ENCODE data around the gene SLCO3A1.
"Not testable (repeated sequence)": the region's sequence is repeated elsewhere in the genome, so short reads cannot be mapped to it uniquely, and the experiment has no call there.

SLCO3A1 gene

GRCh38 chr15:92168066-92168683 is 314.7 kb downstream of the SLCO3A1 start:
- H3K4me1 Mint-ChIP-seq: no peaks in the 10 kb centered on the region
- no peaks in the 10 kb centered on the region for H3K36me3 Mint-ChIP-seq
- no peaks in the 10 kb centered on the region for H3K9me3 Mint-ChIP-seq
- H3K4me3 Mint-ChIP-seq: no peak overlapping the region
- H3K27me3 Mint-ChIP-seq: peaks cover 7% of the 10 kb centered on the region
- ATAC-seq: no peak
- H3K27ac Mint-ChIP-seq: no peak overlapping the region

DNA sequence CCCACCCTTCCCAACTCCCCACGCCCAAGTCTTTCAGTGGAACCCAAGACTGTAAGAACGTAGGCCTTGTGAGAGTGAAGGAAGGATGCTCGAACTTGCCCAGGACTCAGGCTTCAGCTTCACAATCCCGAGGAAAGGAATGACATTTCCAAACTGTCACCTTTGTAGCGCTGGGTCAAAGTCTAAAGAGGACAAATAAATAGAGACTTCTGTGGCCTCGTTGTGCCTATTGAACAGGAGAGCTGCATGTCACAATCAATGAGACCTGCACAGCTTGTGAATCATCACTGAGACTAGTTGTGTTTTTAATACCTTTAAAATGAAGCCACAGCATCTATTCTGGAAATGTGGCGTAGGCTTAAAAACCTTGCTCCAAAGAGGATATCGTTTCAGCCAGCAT is 317.4 kb downstream of the SLCO3A1 start:
- peaks cover 18% of the 10 kb centered on the region for H3K27me3 Mint-ChIP-seq
- no peak overlapping the region for H3K4me3 Mint-ChIP-seq
- no peaks in the 10 kb centered on the region for H3K36me3 Mint-ChIP-seq
- no peak overlapping the region for H3K27ac Mint-ChIP-seq
- no peak for ATAC-seq
- no peaks in the 10 kb centered on the region for H3K9me3 Mint-ChIP-seq
- no peaks in the 10 kb centered on the region for H3K4me1 Mint-ChIP-seq

DNA sequence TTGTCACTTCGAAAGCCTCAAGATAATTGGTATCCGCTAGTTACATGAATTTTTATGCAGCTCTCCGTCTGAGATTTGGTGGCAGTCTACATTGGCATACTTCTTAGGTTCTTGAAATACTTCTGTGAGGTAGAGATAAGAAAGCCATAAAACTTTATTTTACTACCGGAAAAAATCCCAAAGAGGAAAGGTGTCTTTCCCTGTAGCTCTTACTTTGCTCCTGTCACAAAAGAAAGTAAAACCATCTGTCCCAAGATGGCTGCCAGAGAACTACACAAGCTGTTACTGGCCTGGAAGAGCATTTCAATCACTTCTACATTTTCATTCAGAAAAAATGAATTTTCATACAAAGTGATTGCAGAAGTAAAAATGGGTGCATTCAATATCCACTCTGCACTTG is 325.4 kb downstream of the SLCO3A1 start:
- no peak overlapping the region for H3K27ac Mint-ChIP-seq
- H3K4me3 Mint-ChIP-seq: no peak overlapping the region
- H3K4me1 Mint-ChIP-seq: no peaks in the 10 kb centered on the region
- H3K36me3 Mint-ChIP-seq: no peaks in the 10 kb centered on the region
- ATAC-seq: no peak
- H3K9me3 Mint-ChIP-seq: no peaks in the 10 kb centered on the region
- H3K27me3 Mint-ChIP-seq: peaks cover 15% of the 10 kb centered on the region

- no peaks in the 10 kb centered on the region for H3K9me3 Mint-ChIP-seq
- no peak for ATAC-seq
- H3K36me3 Mint-ChIP-seq: no peaks in the 10 kb centered on the region
- H3K27me3 Mint-ChIP-seq: peaks cover 14% of the 10 kb centered on the region
- H3K4me3 Mint-ChIP-seq: no peak overlapping the region
- H3K27ac Mint-ChIP-seq: no peak overlapping the region
- no peaks in the 10 kb centered on the region for H3K4me1 Mint-ChIP-seq
Observed at GRCh38 chr15:92184142-92184541, 330.6 kb downstream of the SLCO3A1 start.

GRCh38 chr15:92184679-92185230 is 331.2 kb downstream of the SLCO3A1 start:
- no peak for ATAC-seq
- Mint-ChIP-seq H3K27ac (no peak overlapping the region), H3K4me1 (no peaks in the 10 kb centered on the region), H3K36me3 (no peaks in the 10 kb centered on the region), H3K4me3 (no peak overlapping the region), H3K27me3 (peaks cover 19% of the 10 kb centered on the region), H3K9me3 (no peaks in the 10 kb centered on the region)

DNA sequence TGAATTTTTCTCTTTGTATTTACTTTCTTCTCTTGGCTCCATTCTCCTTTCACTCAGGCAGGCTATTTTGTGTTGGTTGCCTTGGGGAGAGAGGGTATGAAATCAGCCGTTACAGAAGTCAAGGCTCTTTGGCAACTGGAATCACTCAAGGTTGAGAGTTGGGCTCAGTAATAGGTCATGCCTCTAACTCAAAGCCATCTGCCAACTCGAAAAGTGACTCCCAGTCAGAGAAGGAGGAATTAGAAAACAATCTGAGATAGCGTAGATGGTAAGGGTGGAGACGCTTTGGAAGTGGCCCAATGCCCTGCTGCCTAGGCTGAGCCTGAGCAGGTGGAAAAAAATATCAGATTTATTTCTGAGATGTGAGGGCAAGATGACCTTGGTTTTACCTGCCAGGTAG is 334.5 kb downstream of the SLCO3A1 start:
- Mint-ChIP-seq H3K4me1 (no peaks in the 10 kb centered on the region), H3K9me3 (no peaks in the 10 kb centered on the region), H3K27me3 (peaks cover 19% of the 10 kb centered on the region), H3K36me3 (no peaks in the 10 kb centered on the region), H3K4me3 (no peak overlapping the region), H3K27ac (no peak overlapping the region)
- ATAC-seq: no peak

DNA sequence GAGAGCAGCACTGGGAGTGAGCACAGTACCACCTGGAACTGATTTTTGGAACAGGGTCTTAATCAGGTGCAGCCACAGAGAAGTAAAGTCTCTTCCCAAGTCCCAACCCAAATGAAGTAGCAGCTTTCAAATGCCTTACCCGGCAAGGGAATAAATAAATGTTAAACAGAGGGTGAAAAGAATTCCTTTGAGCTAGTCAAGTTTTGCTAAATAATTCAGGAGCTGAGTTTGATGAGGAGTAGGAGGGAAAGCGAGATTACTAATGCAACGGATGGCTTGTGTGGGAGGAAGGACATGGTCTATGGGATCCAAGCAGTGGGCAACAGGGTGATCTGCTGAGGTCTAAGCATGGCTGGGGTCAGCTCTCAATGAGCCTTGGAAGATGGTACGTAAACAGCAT is 335.7 kb downstream of the SLCO3A1 start:
- ATAC-seq: no peak
- Mint-ChIP-seq H3K4me3 (no peak overlapping the region), H3K27me3 (peaks cover 19% of the 10 kb centered on the region), H3K4me1 (no peaks in the 10 kb centered on the region), H3K9me3 (no peaks in the 10 kb centered on the region), H3K27ac (no peak overlapping the region), H3K36me3 (no peaks in the 10 kb centered on the region)

DNA sequence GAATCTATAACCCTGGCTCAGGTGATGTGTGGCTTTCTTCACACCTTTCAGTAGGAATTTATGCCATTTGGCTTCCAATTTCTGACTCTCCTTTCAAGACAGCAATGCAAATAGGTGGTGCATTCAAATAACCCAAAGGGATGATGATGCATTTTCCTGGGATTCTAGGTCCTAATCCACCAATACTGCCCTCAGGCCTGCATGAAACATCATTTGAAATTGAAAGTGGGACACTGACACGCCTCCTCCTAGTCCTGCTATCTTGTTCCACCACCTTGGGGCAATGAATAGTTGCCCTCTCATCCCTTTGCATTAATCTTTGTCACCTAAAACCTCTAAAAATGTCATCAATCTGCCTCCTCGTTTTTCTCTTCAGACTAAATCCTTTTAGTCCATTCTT is 341.7 kb downstream of the SLCO3A1 start:
- Mint-ChIP-seq H3K36me3 (no peaks in the 10 kb centered on the region), H3K27ac (no peak overlapping the region), H3K27me3 (no peaks in the 10 kb centered on the region), H3K4me3 (no peak overlapping the region), H3K9me3 (no peaks in the 10 kb centered on the region), H3K4me1 (no peaks in the 10 kb centered on the region)
- no peak for ATAC-seq

DNA sequence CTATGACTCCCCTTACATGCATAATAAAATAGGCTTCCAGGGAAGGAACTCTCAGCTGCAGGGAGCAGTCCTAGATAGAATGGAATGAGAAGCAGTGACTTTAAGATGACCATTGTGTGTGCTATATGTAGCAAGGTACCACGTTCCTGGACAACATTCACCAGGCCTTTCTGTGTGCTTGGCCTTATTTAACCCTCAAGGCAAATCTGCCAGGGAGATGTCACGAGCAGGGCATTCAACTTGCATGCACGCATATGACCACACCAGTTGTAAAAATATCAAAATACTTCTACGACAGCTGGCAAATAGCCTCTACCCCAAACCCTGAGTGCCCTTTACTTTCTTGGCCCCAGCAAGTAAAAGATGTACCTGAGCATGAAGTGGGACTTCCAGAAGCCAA is 342.8 kb downstream of the SLCO3A1 start:
- Mint-ChIP-seq H3K27ac (no peak overlapping the region), H3K4me1 (no peaks in the 10 kb centered on the region), H3K27me3 (no peaks in the 10 kb centered on the region), H3K36me3 (no peaks in the 10 kb centered on the region), H3K4me3 (no peak overlapping the region), H3K9me3 (no peaks in the 10 kb centered on the region)
- ATAC-seq: no peak

DNA sequence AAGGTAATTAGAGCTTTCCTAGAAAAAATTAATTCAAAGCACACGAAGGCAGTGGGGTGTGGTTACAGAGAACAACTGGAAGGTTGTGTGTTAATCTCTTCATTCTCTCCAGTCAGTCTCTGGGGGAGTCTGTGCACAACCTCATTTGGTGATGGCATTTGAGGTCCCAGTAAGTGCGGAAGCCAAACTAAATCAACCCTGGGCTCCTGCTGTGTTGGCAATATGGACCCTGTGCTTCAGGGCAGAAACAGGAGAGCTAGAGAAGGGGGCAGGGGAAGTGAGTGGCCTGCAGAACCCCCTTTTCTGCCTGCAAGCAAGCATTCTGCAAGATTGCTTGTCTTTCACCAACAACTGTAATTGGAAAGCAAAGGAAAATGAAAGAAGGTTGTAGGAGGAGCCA is 344.2 kb downstream of the SLCO3A1 start:
- H3K4me1 Mint-ChIP-seq: no peaks in the 10 kb centered on the region
- H3K36me3 Mint-ChIP-seq: no peaks in the 10 kb centered on the region
- no peaks in the 10 kb centered on the region for H3K27me3 Mint-ChIP-seq
- peaks cover 3% of the 10 kb centered on the region for H3K9me3 Mint-ChIP-seq
- no peak overlapping the region for H3K4me3 Mint-ChIP-seq
- ATAC-seq: no peak
- H3K27ac Mint-ChIP-seq: no peak overlapping the region

DNA sequence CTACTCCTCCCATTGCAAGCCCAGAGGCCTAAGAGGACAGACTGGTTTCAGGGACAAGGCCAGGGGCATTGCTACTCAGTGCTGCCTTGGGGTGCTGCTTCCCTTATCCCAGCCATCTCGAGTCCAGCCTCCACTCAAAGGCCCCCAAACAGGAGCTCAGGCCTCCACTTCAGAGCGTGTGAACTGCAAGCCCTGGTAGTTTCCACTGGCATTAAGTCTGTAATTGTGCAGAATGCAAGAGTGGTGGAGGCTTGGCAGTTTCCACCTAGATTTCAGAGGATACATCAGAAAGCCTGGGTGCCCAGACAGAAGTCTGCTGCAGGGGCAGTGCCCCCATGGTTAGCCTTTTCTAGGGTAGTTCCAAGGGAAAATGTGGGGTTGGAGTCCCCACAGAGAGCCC is 347.4 kb downstream of the SLCO3A1 start:
- Mint-ChIP-seq H3K36me3 (no peaks in the 10 kb centered on the region), H3K4me1 (no peaks in the 10 kb centered on the region), H3K9me3 (peaks cover 6% of the 10 kb centered on the region), H3K27me3 (peaks cover 9% of the 10 kb centered on the region), H3K4me3 (no peak overlapping the region), H3K27ac (no peak overlapping the region)
- no peak for ATAC-seq

DNA sequence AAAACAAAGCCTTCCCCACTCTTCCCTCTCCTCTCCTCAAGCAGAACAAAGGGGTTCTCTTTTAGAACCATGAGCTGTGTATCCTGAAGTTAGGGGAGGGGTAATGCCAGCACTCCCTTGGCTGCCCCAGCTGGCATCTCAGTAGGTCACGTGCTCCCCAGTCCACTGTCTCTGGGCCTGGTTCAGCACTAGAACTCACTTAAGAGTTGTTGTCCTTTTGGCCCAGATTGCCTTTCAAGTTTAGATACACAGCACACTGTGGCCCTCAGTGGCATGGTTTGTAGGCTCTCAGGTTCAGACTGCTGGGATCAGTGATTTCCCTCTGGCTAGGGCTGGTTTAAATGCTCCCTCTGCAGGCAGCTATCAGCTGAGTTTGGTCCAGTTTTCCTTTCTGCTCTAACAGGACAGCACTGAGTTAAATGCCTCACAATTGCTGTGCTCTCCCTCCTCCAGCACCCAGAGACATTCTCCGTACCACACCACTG is 351.8 kb downstream of the SLCO3A1 start:
- ATAC-seq: no peak
- Mint-ChIP-seq H3K27ac (no peak overlapping the region), H3K4me1 (no peaks in the 10 kb centered on the region), H3K4me3 (no peak overlapping the region), H3K36me3 (no peaks in the 10 kb centered on the region), H3K9me3 (peaks cover 6% of the 10 kb centered on the region), H3K27me3 (peaks cover 13% of the 10 kb centered on the region)

- peaks cover 13% of the 10 kb centered on the region for H3K27me3 Mint-ChIP-seq
- not testable (repeated sequence) for H3K9me3 Mint-ChIP-seq, H3K27ac Mint-ChIP-seq, H3K36me3 Mint-ChIP-seq, H3K4me3 Mint-ChIP-seq, ATAC-seq, H3K4me1 Mint-ChIP-seq
Observed at GRCh38 chr15:92207601-92208000, 354.1 kb downstream of the SLCO3A1 start.

Measured in stimulated activated memory B cell treated with anti-CD40 and anti-IgM and Interleukin-4, amounts not matched to agents 10 μg/mL and 1 μg/mL and 100 μg/mL, for 72 hours (primary cell).